IPS-18a (cell line): ENCODE data around the gene MRM2.
A peak's percentile ranks its signal among the peaks of the same experiment; 100 is the strongest.

Source experiments
- H3K27ac ChIP-seq: one replicate; pipeline ENCODE4 v1.5.1; 2013; ENCODE audit warnings: low read length
- H3K27me3 ChIP-seq: one replicate; pipeline ENCODE4 v1.6.1; 2013; ENCODE audit warnings: mild to moderate bottlenecking, low read length; ENCODE audit not compliant: control insufficient read depth, insufficient read depth
- H3K36me3 ChIP-seq: one replicate; pipeline ENCODE4 v1.6.1; 2013; ENCODE audit warnings: low read depth, low read length; ENCODE audit not compliant: control insufficient read depth
- H3K4me1 ChIP-seq: one replicate; pipeline ENCODE4 v1.6.1; 2013; ENCODE audit warnings: low read depth, low read length; ENCODE audit not compliant: control insufficient read depth
- H3K4me3 ChIP-seq: one replicate; pipeline ENCODE4 v1.5.1; 2013; ENCODE audit warnings: low read length
- H3K9ac ChIP-seq: one replicate; pipeline ENCODE4 v1.6.1; 2013; ENCODE audit warnings: mild to moderate bottlenecking, low read length, moderate library complexity
- H3K9me3 ChIP-seq: one replicate; pipeline ENCODE4 v1.6.1; 2013; ENCODE audit warnings: low read depth, low read length; ENCODE audit not compliant: control insufficient read depth

Gene MRM2

GRCh38 chr7:2241580-2242540 lies at the start of gene MRM2, which contains the start of gene NUDT1:
Gene MRM2, minus strand, starts transcription at chr7:2242205. Its CDS starts 36 bp downstream, at chr7:2242169.
Gene NUDT1, plus strand, starts transcription at chr7:2242226. Its CDS starts 2,349 bp downstream, at chr7:2244575.
- Histone ChIP-seq H3K27ac (peak within 1 kb of the TSS; percentile 71), H3K9ac (peak within 1 kb of the TSS; percentile 92), H3K4me1 (peaks cover 6% of the 10 kb centered on the region)

GRCh38 chr7:2290877-2291276 lies 48.9 kb upstream of the MRM2 start:
- Histone ChIP-seq H3K27me3 (no peaks in the 10 kb centered on the region), H3K9me3 (no peaks in the 10 kb centered on the region), H3K9ac (no peak overlapping the region), H3K27ac (no peak overlapping the region), H3K4me3 (no peak overlapping the region), H3K36me3 (no peaks in the 10 kb centered on the region), H3K4me1 (no peaks in the 10 kb centered on the region)

More at GRCh38 chr7:2241580-2242540, at the start of gene MRM2, which contains the start of gene NUDT1:
- Histone ChIP-seq H3K4me3 (peak within 1 kb of the TSS; percentile 80), H3K27me3 (no peaks in the 10 kb centered on the region), H3K36me3 (peaks cover 25% of the 10 kb centered on the region), H3K9me3 (no peaks in the 10 kb centered on the region)

GRCh38 chr7:2289621-2290020 lies 47.6 kb upstream of the MRM2 start:
- no peaks in the 10 kb centered on the region for H3K27me3 ChIP-seq
- no peaks in the 10 kb centered on the region for H3K36me3 ChIP-seq
- no peak overlapping the region for H3K4me3 ChIP-seq
- H3K9ac ChIP-seq = no peak overlapping the region
- H3K4me1 ChIP-seq = no peaks in the 10 kb centered on the region
- H3K27ac ChIP-seq = no peak overlapping the region
- H3K9me3 ChIP-seq = no peaks in the 10 kb centered on the region

GRCh38 chr7:2289111-2289586 lies 47.1 kb upstream of the MRM2 start:
- no peaks in the 10 kb centered on the region for H3K4me1 ChIP-seq
- no peak overlapping the region for H3K9ac ChIP-seq
- H3K36me3 ChIP-seq = no peaks in the 10 kb centered on the region
- H3K9me3 ChIP-seq = no peaks in the 10 kb centered on the region
- no peak overlapping the region for H3K27ac ChIP-seq
- no peak overlapping the region for H3K4me3 ChIP-seq
- no peaks in the 10 kb centered on the region for H3K27me3 ChIP-seq

GRCh38 chr7:2288503-2288902 lies 46.5 kb upstream of the MRM2 start:
- H3K9me3 ChIP-seq = no peaks in the 10 kb centered on the region
- no peaks in the 10 kb centered on the region for H3K36me3 ChIP-seq
- H3K27ac ChIP-seq = no peak overlapping the region
- no peak overlapping the region for H3K9ac ChIP-seq
- H3K4me3 ChIP-seq = no peak overlapping the region
- no peaks in the 10 kb centered on the region for H3K27me3 ChIP-seq
- no peaks in the 10 kb centered on the region for H3K4me1 ChIP-seq

GRCh38 chr7:2287745-2288144 lies 45.7 kb upstream of the MRM2 start:
- H3K4me1 ChIP-seq = no peaks in the 10 kb centered on the region
- no peaks in the 10 kb centered on the region for H3K36me3 ChIP-seq
- no peaks in the 10 kb centered on the region for H3K27me3 ChIP-seq
- H3K27ac ChIP-seq = no peak overlapping the region
- H3K9me3 ChIP-seq = no peaks in the 10 kb centered on the region
- H3K4me3 ChIP-seq = no peak overlapping the region
- no peak overlapping the region for H3K9ac ChIP-seq

GRCh38 chr7:2283074-2283473 lies 41.1 kb upstream of the MRM2 start:
- Histone ChIP-seq H3K27me3 (no peaks in the 10 kb centered on the region), H3K36me3 (no peaks in the 10 kb centered on the region), H3K9ac (no peak overlapping the region), H3K9me3 (no peaks in the 10 kb centered on the region), H3K4me1 (no peaks in the 10 kb centered on the region), H3K4me3 (no peak overlapping the region), H3K27ac (no peak overlapping the region)

GRCh38 chr7:2282185-2282751 lies 40.3 kb upstream of the MRM2 start:
- H3K27me3 ChIP-seq = no peaks in the 10 kb centered on the region
- H3K4me3 ChIP-seq = no peak overlapping the region
- H3K4me1 ChIP-seq = no peaks in the 10 kb centered on the region
- H3K9ac ChIP-seq = no peak overlapping the region
- no peaks in the 10 kb centered on the region for H3K36me3 ChIP-seq
- no peak overlapping the region for H3K27ac ChIP-seq
- no peaks in the 10 kb centered on the region for H3K9me3 ChIP-seq

GRCh38 chr7:2281541-2281940 lies 39.5 kb upstream of the MRM2 start:
- H3K27me3 ChIP-seq = no peaks in the 10 kb centered on the region
- no peak overlapping the region for H3K9ac ChIP-seq

GRCh38 chr7:2280424-2280823 lies 38.4 kb upstream of the MRM2 start:
- Histone ChIP-seq H3K9ac (no peak overlapping the region), H3K27me3 (no peaks in the 10 kb centered on the region), H3K27ac (no peak overlapping the region), H3K4me1 (no peaks in the 10 kb centered on the region), H3K36me3 (no peaks in the 10 kb centered on the region), H3K4me3 (no peak overlapping the region), H3K9me3 (no peaks in the 10 kb centered on the region)

More at GRCh38 chr7:2281541-2281940, 39.5 kb upstream of the MRM2 start:
- Histone ChIP-seq H3K4me3 (no peak overlapping the region), H3K4me1 (no peaks in the 10 kb centered on the region), H3K9me3 (no peaks in the 10 kb centered on the region), H3K27ac (no peak overlapping the region), H3K36me3 (no peaks in the 10 kb centered on the region)

- H3K4me1 ChIP-seq = no peaks in the 10 kb centered on the region
- H3K9ac ChIP-seq = no peak overlapping the region
- H3K27me3 ChIP-seq = no peaks in the 10 kb centered on the region
- no peaks in the 10 kb centered on the region for H3K9me3 ChIP-seq
- no peak overlapping the region for H3K4me3 ChIP-seq
- no peak overlapping the region for H3K27ac ChIP-seq
- H3K36me3 ChIP-seq = no peaks in the 10 kb centered on the region
Measured at GRCh38 chr7:2279896-2280295, 37.9 kb upstream of the MRM2 start.
